NT2/D1 (cell line): ENCODE results near the gene UNC80.

Experiments
- SUZ12 ChIP-seq: IDR thresholded peaks from 2 replicates; pipeline ENCODE4 v1.6.1; 2011; ENCODE audit not compliant: insufficient read length, insufficient read depth; ENCODE audit errors: extremely low read depth
- YY1 ChIP-seq: IDR thresholded peaks from 2 replicates; pipeline ENCODE4 v1.6.1; 2011; ENCODE audit not compliant: insufficient read length, insufficient read depth
- ZNF274 ChIP-seq: IDR thresholded peaks from 2 replicates; pipeline ENCODE4 v1.6.1; 2011; ENCODE audit warnings: mild to moderate bottlenecking, low read depth, low read length

DNA sequence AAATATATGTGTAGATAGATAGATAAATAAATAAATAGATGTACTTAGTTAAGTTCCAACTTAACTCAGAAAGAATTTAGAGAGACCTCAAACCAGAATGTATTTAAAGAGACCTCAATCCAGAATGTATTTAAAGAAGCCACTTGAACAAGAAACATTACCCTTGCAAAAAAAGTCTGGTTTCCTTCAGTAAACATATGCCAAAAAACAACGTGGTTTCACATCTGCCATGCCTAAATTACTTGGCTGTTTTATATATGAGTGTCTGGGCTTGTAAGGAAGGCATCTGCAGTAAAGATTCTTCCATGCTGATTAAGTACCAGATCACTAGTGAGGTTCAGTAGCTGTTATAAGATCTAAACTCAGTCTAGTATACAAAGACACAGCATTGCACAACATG is 201.7 kb downstream of the UNC80 start:
- TF ChIP-seq ZNF274 (no peak), YY1 (no peak), SUZ12 (no peak)
